GM19238 (cell line): Measurements from ENCODE around the gene KIF21A.

Experiments
- DNase-seq: peaks from one replicate; pipeline ENCODE4 v3.0.0; 2011; ENCODE audit warnings: low spot score; ENCODE audit not compliant: insufficient read length

Gene KIF21A

GRCh38 chr12:39386335-39386734 is 56.6 kb downstream of the KIF21A start:
- DNase-seq: no peak

GRCh38 chr12:39383114-39383513 is 59.8 kb downstream of the KIF21A start:
- no peak for DNase-seq

GRCh38 chr12:39380090-39380489 is 62.8 kb downstream of the KIF21A start:
- no peak for DNase-seq

- DNase-seq: no peak
Observed at GRCh38 chr12:39378341-39378740, 64.6 kb downstream of the KIF21A start.

- no peak for DNase-seq
Observed at GRCh38 chr12:39375206-39375808, 67.6 kb downstream of the KIF21A start.

GRCh38 chr12:39372929-39373328 is 70.0 kb downstream of the KIF21A start:
- no peak for DNase-seq

GRCh38 chr12:39372204-39372925 is 70.6 kb downstream of the KIF21A start:
- no peak for DNase-seq

GRCh38 chr12:39369756-39370155 is 73.2 kb downstream of the KIF21A start:
- no peak for DNase-seq

- DNase-seq: no peak
Observed at GRCh38 chr12:39368891-39369290, 74.0 kb downstream of the KIF21A start.

GRCh38 chr12:39368096-39368495 is 74.8 kb downstream of the KIF21A start:
- no peak for DNase-seq

- DNase-seq: no peak
Observed at GRCh38 chr12:39367494-39367893, 75.4 kb downstream of the KIF21A start.

GRCh38 chr12:39365364-39366001 is 77.4 kb downstream of the KIF21A start:
- no peak for DNase-seq

- DNase-seq: no peak
Observed at GRCh38 chr12:39364196-39364595, 78.7 kb downstream of the KIF21A start.

GRCh38 chr12:39359645-39360044 is 83.3 kb downstream of the KIF21A start:
- DNase-seq: no peak

GRCh38 chr12:39357041-39357440 is 85.9 kb downstream of the KIF21A start:
- DNase-seq: no peak

- no peak for DNase-seq
Observed at GRCh38 chr12:39355841-39356240, 87.1 kb downstream of the KIF21A start.

- DNase-seq: no peak
Observed at GRCh38 chr12:39354955-39355354, 88.0 kb downstream of the KIF21A start.

- DNase-seq: no peak
Observed at GRCh38 chr12:39352471-39353017, 90.4 kb downstream of the KIF21A start.

- no peak for DNase-seq
Observed at GRCh38 chr12:39351153-39351552, 91.8 kb downstream of the KIF21A start.

GRCh38 chr12:39348941-39349626 is 93.8 kb downstream of the KIF21A start:
- no peak for DNase-seq

- no peak for DNase-seq
Observed at GRCh38 chr12:39348523-39348922, 94.4 kb downstream of the KIF21A start.

GRCh38 chr12:39344926-39345325 is 98.0 kb downstream of the KIF21A start:
- DNase-seq: no peak
